LNCAP (cell line): ENCODE measurements around the gene ARHGAP30.

Experiments
- TF ChIP-seq, protein P1 (sequence below): fragments of 450-650 bp; IDR thresholded peaks from 2 replicates; pipeline ENCODE4 v1.5.1; 2017; ENCODE audit warnings: mild to moderate bottlenecking

Gene ARHGAP30

DNA sequence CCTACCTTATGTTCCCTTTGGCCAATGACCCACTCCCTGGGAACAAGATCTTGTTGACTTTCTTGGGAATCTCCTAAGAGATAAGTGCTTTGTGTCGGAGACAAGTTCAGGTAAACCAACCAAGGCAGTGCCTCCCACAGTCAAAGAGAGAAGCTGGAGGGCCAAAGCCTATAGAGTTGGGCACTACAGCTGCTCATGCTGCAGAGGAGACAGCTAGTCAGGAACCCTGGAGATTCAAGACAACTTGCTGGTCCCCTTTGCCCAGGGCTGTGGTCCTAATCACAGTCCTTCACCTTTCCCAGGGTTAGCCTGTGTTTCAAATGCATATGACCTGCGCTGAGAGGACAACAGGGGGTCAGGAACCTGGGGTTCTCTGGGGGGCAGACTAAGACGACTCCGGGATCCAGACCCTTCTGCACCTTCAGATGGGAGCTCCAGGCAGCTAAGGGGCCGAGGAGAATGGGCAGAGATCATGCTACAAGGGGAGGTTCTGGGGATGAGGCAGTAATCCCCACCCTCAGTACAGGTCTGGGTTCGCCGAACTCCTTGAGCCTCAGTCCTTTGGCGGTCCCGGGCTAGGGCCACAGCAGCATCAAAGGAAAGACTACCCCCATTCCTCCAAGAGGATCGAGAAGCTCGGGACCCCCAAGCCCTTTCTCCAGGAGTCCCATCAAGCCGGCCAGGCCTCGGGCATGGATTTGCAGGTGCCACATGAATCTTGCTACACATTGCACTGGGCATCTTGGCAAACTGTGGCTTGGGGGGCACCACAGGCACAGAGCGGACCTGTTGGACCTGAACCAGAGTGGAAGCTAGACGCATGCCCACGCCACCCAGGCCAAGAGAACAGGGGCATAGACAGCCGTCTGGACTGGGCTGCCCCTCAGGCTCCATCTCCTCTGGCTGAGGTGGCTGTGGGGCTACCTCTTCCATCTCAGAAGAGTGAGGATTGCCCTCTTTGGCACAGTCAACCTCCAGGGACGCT is 22.0 kb downstream of the ARHGAP30 start:
- TF ChIP-seq, protein P1, sequence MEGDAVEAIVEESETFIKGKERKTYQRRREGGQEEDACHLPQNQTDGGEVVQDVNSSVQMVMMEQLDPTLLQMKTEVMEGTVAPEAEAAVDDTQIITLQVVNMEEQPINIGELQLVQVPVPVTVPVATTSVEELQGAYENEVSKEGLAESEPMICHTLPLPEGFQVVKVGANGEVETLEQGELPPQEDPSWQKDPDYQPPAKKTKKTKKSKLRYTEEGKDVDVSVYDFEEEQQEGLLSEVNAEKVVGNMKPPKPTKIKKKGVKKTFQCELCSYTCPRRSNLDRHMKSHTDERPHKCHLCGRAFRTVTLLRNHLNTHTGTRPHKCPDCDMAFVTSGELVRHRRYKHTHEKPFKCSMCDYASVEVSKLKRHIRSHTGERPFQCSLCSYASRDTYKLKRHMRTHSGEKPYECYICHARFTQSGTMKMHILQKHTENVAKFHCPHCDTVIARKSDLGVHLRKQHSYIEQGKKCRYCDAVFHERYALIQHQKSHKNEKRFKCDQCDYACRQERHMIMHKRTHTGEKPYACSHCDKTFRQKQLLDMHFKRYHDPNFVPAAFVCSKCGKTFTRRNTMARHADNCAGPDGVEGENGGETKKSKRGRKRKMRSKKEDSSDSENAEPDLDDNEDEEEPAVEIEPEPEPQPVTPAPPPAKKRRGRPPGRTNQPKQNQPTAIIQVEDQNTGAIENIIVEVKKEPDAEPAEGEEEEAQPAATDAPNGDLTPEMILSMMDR, result no peak

DNA sequence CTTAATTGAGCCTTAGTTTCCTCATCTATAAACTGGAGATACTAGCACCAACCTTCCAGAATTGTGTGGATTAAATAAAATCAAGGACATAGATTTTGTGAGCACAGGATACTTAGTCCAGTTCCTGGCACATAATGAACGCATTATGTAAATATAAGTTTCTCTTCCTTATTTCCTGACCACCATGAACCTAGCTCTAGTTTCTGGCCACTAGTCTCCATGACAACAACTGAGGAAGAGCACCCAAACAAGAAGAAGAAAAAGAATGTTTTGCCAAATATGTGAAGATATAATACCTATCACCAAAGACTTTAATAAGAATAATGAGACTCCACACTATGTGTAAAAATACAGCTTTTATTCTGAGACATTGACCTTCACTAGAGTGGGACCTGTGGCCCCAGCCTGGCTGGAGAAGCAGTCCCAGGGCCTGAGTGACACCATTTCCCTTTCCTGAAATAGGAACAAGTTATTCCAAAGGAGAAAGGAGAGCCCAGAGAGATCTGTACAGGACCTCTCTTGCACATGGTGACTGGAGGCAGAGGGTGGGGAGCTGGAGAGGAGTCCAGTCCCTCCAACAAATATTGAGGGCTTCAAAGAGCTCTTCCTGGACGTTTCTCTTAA is 23.0 kb downstream of the ARHGAP30 start:
- TF ChIP-seq, protein P1, result no peak

DNA sequence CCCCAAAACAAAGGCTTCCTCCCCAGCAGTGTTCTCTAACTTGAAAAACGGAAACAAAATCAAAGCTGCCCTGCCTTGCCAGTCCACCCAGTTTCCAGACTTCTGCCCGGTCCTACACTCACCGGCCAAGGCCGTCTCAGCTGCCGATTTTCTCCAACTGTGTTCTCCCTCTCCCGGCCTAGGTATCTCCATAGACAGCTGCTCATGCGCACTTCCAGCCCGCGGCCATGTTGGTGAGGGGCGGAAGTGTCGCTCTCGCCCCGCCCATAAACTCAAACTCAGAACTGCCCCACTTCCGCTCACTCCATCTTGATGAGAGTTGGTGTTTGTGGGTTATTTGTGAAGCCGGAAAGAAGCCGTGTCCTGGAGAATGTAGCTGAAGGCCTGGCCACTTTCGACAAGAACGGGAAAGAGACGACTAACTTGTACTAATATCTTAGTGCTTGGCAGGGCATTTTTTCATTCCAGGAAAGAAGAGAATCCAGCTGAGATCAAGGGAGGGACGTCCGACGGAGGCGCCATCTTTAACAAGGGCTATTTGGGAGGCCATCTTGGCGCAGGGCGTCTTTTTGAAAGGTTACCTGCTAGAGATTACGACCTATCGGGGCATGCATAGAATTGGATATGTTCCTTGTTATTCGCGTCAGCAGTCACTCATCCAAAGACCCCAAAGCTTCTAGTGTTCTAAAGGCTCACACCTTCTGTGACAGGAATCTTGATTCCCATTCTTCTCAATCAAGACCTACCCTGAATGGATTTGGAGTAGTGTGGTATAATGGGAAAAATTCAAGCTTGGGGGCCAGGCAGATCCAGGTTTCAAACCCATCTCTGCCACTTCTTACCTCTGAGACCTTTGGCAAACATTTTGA is 23.7 kb downstream of the ARHGAP30 start, which contains the start of gene USF1:
USF1 (minus strand) TSS at position 242 of the 869 bp plus-strand sequence. CDS start 2,702 bp downstream, outside the sequence.
- TF ChIP-seq, protein P1, result no peak

DNA sequence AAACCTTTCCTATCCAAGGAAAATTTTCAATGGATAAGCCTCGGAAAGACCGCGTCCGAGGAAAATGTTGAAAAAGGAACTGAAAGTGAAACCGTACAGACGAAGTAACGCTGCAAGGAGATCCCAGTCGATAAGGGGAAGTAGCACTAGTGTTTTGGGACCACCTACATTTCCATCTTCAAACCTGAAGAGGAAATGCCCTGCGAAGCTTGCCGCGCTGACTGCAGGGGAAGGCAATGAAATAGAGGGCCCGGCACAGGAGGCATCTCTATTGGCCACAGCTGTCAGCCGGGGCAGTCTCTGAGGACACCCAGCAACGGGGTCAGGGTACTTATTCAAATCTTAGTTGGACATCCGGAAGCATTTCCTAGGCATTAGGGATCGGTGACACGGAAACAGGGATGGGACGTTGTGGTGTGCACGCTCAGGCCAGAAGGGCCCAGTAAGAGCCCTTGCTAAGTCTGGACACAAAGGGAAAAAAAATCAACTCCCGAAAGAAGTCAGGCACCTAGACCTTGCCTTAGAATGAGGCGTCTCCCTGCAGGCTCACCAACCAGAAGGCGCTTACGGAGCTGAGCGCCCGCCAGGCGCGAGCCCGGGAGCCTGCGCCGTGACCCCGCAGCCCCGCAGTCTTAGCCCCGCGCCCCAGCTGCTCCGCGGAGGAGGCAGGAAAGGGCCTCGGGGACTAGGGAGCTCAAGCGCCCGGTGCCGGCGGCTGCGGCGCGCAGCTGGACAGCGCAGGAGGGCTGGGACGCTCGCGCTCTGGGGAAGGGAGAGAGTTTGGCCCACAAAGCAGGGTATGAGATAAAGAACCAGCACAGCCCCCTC is 24.6 kb downstream of the ARHGAP30 start:
- TF ChIP-seq, protein P1, result no peak

DNA sequence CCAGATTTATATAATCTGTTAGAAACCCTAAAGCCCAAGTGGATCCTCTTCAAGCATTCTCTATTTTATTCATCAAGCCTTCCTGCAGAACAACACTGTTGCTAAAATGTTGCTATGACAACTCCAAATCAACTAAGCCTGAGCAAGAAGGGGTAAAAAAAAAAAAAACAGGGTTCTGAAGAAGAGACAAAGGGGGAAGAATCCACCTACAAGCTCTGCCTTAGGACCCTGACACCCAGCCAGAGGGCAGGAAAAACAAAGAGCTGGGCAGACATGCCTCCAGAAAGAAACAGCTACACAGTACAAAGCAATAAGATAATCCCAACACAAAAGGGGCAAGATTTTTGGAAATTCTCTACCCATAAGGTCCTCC is 25.2 kb downstream of the ARHGAP30 start:
- TF ChIP-seq, protein P1, result no peak

DNA sequence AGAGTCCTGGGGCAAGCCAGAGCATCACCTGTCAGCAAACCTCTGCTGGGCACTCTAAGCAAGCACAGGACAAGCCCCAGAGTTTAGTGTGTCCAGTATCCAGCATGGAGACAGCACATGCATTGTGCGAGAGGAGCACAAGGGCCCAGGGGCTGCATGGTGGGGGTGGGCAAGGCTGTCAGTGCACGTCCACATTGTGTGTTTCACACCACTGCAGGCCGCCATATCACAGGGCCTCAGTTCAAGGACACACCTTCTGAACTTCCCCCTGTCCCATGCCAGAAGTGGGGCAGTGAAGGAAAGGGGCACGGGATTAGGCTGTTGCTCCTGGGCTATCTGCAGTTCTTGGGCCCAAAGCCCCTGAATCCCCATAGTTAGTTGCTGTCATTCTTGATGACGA is 30.1 kb downstream of the ARHGAP30 start:
- TF ChIP-seq, protein P1, result no peak
